C4-2B (cell line): ENCODE measurements around the gene ATXN1L.

Source experiments
- ZFX ChIP-seq: fragments of 450-650 bp; IDR thresholded peaks from 2 replicates; pipeline ENCODE4 v1.6.1; 2017
- TF ChIP-seq, protein P1 (sequence below): fragments of 450-650 bp; conservative IDR thresholded peaks from 2 replicates; pipeline ENCODE4 v1.5.1; 2017; ENCODE audit warnings: mild to moderate bottlenecking

- TF ChIP-seq, protein P1, sequence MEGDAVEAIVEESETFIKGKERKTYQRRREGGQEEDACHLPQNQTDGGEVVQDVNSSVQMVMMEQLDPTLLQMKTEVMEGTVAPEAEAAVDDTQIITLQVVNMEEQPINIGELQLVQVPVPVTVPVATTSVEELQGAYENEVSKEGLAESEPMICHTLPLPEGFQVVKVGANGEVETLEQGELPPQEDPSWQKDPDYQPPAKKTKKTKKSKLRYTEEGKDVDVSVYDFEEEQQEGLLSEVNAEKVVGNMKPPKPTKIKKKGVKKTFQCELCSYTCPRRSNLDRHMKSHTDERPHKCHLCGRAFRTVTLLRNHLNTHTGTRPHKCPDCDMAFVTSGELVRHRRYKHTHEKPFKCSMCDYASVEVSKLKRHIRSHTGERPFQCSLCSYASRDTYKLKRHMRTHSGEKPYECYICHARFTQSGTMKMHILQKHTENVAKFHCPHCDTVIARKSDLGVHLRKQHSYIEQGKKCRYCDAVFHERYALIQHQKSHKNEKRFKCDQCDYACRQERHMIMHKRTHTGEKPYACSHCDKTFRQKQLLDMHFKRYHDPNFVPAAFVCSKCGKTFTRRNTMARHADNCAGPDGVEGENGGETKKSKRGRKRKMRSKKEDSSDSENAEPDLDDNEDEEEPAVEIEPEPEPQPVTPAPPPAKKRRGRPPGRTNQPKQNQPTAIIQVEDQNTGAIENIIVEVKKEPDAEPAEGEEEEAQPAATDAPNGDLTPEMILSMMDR, result no peak
- TF ChIP-seq ZFX, result no peak
Measured at GRCh38 chr16:71852158-71852557, 6.4 kb downstream of the ATXN1L start.
